GM19395 (cell line): ENCODE results near the gene USP17L13.
"Not testable (repeated sequence)": the region's sequence is repeated elsewhere in the genome, so short reads cannot be mapped to it uniquely, and the experiment has no call there.

Experiments
- ATAC-seq: cut with Tn5 transposase; IDR thresholded peaks from one replicate; pipeline ENCODE4 v1.9.1; 2021; ENCODE audit warnings: mild to moderate bottlenecking, moderate library complexity; ENCODE audit not compliant: unreplicated experiment

USP17L13 gene

GRCh38 chr4:9224596-9224995 lies at the start of gene USP17L13:
Gene USP17L13, plus strand, starts transcription at chr4:9224896. Its CDS starts 0 bp downstream, at chr4:9224896.
- ATAC-seq = not testable (repeated sequence)

GRCh38 chr4:9210357-9210756 lies 14.3 kb upstream of the USP17L13 start, which contains the start of gene USP17L10:
Gene USP17L10, plus strand, starts transcription at chr4:9210657. Its CDS starts 0 bp downstream, at chr4:9210657.
- ATAC-seq = not testable (repeated sequence)

GRCh38 chr4:9214701-9215100 lies 10.0 kb upstream of the USP17L13 start:
- ATAC-seq = not testable (repeated sequence)

GRCh38 chr4:9215105-9215504 lies 9.6 kb upstream of the USP17L13 start, which contains the start of gene USP17L11:
Gene USP17L11, plus strand, starts transcription at chr4:9215405. Its CDS starts 0 bp downstream, at chr4:9215405.
- ATAC-seq = not testable (repeated sequence)

- not testable (repeated sequence) for ATAC-seq
Measured at GRCh38 chr4:9219852-9220251, 4.8 kb upstream of the USP17L13 start, which contains the start of gene USP17L12. Gene USP17L12, plus strand, starts transcription at chr4:9220152. Its CDS starts 0 bp downstream, at chr4:9220152.

- ATAC-seq = not testable (repeated sequence)
Measured at GRCh38 chr4:9230249-9230648, 5.6 kb downstream of the USP17L13 start.

GRCh38 chr4:9234085-9234484 lies 9.4 kb downstream of the USP17L13 start, which contains the start of gene USP17L15:
Gene USP17L15, plus strand, starts transcription at chr4:9234385. Its CDS starts 0 bp downstream, at chr4:9234385.
- not testable (repeated sequence) for ATAC-seq

GRCh38 chr4:9238461-9238860 lies 13.8 kb downstream of the USP17L13 start:
- ATAC-seq = not testable (repeated sequence)

- not testable (repeated sequence) for ATAC-seq
Measured at GRCh38 chr4:9243579-9243978, 18.9 kb downstream of the USP17L13 start, which contains the start of gene USP17L17. Gene USP17L17, plus strand, starts transcription at chr4:9243879. Its CDS starts 0 bp downstream, at chr4:9243879.

GRCh38 chr4:9247953-9248680 lies 23.4 kb downstream of the USP17L13 start, which contains the start of gene USP17L18:
Gene USP17L18, plus strand, starts transcription at chr4:9248630. Its CDS starts 0 bp downstream, at chr4:9248630.
- ATAC-seq = not testable (repeated sequence)

GRCh38 chr4:9253078-9253477 lies 28.4 kb downstream of the USP17L13 start, which contains the start of gene USP17L19:
Gene USP17L19, plus strand, starts transcription at chr4:9253378. Its CDS starts 0 bp downstream, at chr4:9253378.
- not testable (repeated sequence) for ATAC-seq

- not testable (repeated sequence) for ATAC-seq
Measured at GRCh38 chr4:9257824-9258223, 33.1 kb downstream of the USP17L13 start, which contains the start of gene USP17L20. Gene USP17L20, plus strand, starts transcription at chr4:9258124. Its CDS starts 0 bp downstream, at chr4:9258124.

- ATAC-seq = not testable (repeated sequence)
Measured at GRCh38 chr4:9262572-9262971, 37.9 kb downstream of the USP17L13 start, which contains the start of gene USP17L21. Gene USP17L21, plus strand, starts transcription at chr4:9262872. Its CDS starts 0 bp downstream, at chr4:9262872.

- not testable (repeated sequence) for ATAC-seq
Measured at GRCh38 chr4:9267319-9267718, 42.6 kb downstream of the USP17L13 start, which contains the start of gene USP17L22. Gene USP17L22, plus strand, starts transcription at chr4:9267619. Its CDS starts 0 bp downstream, at chr4:9267619.

GRCh38 chr4:9271719-9272118 lies 47.0 kb downstream of the USP17L13 start:
- ATAC-seq = not testable (repeated sequence)
